NCI-H2196 (cell line): ENCODE measurements around the gene TSPAN17.
"Not testable (repeated sequence)": the region's sequence is repeated elsewhere in the genome, so short reads cannot be mapped to it uniquely, and the experiment has no call there.

ENCODE experiments used
- DNase-seq: peaks from one replicate; lab custom pipeline; 2025; ENCODE audit not compliant: unreplicated experiment; lab: John Stamatoyannopoulos, UW

The TSPAN17 gene

DNA sequence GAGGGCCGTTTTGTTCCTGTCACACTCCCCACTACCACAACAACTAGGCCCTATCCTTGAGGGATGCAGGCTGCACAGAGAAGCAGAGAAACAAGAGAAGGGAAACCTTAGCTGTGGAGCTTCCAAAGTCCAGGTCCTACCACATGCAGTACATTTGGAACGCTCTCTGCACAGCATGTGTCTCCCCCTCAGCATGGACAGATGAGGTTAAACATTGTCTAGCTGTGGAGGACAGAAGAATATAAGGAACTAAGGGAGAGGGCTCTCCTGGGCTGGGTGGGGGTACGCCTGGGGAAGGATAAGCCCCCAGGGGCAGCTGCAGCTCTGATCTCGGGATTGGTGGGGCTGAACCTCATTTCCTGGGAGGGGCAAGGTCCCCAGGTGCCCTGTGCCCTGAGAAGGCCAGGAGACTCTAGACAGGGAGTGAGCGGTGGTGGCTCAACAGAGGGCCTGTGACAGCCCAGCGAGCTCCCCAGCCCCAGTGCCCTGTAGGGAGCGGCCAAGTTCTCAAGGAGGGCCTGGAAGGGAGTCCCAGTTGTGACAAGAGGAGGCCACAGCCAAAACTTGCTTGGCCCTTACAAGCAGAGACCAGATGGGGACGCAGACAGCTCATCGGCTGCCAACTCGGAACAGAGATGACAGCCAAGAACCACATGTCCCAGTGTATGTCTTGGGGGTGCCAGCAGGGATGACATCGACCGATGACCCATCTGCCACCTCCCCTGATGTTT is 30.1 kb downstream of the TSPAN17 start:
- no peak for DNase-seq

DNA sequence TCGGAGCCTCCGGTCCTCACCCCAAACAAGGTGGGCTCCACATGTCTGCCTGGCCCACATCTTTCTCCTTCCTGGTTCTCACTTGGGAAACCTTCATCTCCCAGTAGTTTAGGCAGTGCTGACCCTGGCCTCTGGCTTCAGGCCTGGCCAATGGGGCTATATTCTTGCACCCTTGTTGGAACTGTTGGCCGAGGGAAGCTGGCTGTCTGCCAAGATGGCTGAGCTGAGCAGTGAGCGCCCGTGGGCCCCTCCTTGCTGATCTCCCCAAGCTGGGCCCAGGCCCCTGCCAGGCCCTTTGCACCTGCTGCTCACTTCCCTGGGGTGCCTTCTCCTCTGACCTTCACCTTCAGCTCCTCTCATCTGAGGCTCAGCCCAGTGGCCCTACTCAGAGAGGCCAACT is 31.3 kb downstream of the TSPAN17 start:
- peak; percentile 21 for DNase-seq

DNA sequence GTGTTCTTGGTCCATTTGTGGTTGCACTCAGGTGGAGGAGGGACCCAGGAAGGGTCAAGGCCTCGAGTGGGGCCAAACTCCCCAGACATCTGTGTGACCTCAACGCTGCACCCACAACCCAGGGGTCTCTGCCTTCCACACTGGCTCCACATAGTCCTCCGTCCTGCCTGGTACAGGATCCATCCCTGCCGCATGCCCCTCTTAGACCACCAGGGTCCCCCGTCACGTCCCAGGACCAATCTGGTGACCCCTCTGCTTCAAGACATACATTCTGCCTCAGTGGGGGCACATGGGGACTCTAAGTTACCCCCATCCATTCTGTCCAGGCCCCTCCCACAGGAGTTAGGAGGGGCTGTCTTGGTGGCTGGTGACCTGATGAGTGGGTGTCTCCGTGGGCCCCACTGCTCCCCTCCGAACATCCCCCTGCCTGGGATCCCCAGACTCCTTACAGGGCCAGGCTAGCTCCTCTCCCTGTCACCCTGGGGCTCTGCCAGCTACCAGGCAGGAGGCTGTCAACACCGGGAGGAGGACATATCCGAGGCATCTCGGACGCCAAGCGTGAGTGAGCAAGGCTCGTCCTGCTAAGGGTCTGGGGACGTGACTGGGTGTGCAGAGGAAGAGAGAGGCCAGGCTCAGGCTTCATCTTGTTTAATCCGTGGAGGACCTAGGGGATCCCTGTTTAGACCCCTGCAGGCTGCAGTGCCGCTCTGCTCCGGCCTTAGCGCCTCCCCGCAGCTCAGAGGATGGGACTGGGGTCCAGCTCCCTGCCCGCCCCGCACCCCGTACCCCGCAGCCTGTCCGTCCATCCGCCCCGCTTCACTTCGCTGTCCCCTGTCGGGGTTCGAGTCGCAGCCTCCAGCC is 32.3 kb downstream of the TSPAN17 start:
- no peak for DNase-seq

DNA sequence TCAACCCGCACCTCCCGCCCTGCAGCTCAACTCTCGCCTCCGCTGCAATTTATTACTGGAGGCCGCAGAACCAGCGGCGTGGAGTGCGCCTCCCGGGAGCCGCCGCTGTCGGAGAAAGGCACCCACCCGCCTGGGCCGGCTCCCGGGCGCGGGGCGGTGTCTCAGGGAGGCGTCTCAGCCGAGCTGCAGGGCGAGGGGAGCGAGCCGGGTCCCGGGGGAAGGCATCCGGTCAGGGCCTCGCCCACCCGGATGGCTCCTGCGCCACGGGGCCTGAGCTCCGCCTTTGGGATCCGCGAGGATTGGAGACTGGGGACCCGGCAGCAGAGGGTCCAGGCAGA is 32.9 kb downstream of the TSPAN17 start:
- no peak for DNase-seq

DNA sequence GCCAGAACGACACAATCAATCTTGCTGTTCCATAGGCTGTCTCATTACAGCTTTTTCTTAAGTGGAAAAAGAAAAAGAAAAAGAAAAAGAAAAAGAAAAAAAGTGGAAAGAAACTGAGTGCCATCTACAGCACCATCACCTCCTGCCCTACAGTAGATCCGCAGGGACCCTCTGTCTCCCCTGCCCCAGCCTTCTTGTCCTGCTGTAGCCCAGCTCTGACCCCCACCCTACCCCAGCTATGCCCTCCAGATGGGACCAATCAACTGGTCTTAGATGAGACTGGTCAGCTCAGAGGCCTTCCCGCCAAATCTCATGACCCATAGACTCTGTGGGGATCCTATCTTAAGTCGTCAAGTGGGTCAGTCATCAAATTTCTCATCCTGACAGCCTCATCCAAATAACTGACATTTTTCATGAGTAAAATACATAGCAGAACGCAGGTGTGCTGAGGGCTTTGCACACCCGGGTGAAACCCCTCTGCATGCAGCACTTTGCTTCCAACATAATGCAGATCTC is 34.8 kb downstream of the TSPAN17 start:
- no peak for DNase-seq

DNA sequence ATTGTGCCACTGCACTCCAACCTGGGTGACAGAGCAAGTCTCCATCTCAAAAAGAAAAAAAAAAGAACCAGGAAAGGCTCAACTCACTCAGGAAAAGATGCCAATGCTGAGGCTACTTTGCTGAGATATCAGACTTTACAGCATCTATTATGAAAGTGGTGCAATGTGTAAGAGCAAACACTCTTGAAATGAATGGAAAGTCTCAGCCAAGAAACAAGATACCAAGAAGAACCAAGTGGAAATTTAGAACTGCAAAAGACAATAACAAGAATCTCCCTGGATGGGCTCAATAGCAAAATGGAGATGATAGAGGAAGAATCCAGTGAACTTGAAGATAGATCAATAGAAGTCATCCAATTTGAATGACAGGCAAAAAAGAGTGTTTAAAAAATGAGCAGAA is 37.7 kb downstream of the TSPAN17 start:
- no peak for DNase-seq

DNA sequence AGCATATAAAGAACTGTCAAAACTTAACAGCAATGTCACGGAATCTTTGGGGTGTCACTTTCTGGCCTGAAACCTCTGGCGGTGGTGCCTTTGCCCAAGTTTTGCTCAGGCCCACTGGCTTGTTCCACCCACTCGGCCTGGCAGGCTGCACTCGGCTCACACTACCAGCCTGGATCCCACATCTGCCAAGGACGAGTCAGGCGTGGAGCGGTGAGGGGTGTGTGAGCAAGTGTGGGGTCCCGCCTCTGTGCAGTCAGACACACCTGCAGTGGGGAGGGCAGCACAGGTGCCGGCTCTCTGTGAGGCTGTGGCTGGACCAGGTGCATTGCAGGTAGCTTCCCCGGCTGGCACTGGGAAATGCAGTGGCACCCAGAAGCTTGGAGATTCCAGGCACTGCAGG is 40.0 kb downstream of the TSPAN17 start:
- no peak for DNase-seq

DNA sequence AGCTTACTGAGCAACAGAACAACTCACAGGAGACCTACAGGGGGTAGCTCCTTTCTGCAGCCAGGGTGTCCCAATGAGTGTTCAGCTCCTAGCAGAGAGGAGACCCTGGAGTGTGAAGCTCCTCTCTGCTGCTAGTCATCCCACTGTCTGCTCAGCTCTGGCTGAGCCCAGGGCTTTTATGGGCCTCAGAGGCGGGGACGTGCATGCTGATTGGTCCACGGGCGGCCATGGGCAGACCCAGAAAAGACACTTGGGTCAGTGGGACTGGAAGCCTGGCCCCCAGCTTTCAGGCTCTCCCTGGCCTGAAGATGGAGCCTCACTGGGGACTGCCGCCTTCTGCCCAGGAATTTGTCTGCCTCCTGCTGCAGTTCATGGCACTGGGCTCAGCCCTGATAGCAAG is 40.6 kb downstream of the TSPAN17 start:
- no peak for DNase-seq

DNA sequence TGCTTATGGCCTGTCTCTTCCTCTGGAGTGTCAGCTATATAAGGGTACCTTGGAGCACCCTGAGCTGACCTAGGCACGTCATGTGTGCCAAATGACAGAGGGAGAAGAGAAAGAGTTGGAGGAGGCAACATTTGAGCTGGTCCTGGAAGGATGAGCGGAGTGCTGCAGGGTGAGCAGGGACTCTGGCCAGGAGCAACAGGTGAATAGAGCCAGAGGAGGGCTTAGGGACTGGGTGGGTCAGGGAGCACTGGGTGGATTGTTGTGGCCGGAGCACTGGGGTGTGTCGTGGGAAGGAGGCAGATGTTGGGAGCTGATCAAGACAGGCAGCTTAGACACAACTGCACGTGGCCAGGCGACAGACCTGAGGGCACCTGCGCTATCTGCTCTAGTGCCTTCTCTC is 43.6 kb downstream of the TSPAN17 start:
- no peak for DNase-seq

DNA sequence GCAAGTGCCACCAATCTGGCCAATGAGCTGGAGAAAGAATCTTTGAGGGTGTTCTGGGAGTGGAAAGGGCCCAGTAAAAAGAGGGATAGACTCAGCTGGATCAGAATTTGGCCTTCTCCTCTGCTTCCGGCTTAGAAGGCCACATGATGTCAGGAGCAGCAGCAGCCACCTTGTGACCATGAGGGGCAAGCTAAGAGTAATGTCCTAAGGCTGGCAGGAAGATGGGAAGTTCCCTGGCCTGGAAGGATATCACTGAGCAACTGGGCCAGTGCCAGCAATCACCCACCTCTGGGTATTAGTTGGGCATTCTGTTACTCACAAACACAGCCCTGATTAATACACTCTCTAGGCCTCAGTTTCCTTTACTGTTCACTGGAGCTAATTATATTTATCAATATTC is 44.2 kb downstream of the TSPAN17 start:
- DNase-seq = no peak

DNA sequence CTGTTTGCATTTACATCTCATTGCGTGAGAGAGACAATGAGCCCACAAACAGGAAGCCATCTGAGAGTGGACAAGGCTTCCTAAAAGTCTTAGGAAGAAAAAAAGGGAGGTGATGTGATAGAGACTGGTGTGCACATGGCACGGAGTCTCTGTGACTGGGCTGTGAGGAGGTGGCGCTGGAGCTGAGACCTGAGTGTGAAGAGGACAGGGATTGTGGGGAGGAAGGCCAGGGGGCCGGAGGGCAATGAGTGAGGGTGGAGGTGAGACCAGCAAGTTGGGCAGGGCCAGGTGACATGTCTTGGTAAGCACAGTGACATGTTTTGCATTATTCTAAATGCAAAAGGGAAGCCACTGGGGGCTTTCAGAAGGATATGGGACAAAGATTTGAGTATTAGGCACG is 45.0 kb downstream of the TSPAN17 start:
- DNase-seq = no peak

DNA sequence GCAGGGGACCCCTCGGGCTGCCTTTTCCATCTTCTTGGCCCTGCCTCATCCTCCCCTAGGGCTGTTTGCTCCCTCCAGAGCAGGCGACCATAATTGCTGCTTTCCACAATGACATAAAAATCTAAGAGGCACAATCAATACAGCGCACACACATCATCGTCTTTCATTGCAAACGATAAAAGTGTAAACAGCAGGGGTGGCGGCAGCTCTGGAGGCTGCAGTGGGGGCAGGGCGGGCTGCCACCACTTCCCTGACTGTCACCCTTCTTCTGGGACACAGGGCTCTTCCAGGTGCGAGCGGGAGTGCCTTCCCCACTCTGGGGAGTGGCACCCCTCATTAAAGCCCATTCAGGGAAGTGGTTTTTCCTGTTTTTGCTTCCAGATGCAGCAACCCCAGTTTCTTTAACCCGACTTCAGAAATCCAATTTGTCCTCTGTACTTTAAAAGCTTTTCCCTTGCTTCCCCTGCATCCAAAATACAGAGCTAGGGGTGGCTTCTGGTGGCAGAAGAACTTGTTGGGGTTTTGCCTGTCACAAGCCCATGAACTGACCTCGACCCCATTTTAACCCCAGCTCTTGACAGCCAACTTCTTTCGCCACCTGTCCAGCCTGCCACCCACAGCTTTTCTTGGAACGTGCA is 45.7 kb downstream of the TSPAN17 start:
- DNase-seq = no peak

DNA sequence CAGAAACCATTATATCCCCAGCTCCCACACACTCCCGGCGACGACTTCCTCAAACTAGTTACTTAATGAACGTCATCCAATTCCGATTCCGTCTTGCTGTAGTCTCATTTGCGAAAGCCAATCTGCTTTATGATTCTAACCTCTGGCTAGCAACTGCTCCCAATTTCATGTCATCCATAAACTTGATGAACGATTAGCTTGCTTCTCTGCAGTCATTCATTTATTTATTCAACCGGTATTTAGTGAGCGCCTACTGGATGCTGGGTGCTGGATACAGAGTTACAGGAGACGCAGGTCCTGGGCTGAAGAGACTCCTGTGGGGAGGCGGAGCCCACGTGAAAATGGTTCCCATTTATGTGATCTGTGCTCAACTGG is 46.2 kb downstream of the TSPAN17 start:
- DNase-seq = no peak

DNA sequence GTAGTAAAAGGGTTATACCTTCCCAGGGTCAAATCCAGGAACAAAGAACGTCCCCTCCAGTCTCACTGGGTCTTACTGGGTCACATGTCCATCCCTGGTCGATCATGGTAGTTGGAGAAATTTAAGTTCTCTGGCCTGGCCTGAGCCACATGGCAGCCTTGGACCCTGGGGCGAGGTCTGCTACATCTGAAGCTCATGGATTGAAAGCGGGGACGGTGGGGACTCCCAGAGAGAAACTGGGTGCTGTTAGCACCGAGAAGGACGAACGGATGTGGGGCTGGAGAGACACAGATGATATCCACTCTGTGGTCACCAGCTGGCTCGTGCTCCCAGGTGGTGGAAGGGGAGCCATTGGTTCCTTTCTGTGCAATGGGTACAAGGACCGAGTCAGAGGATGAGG is 46.9 kb downstream of the TSPAN17 start:
- DNase-seq = no peak

DNA sequence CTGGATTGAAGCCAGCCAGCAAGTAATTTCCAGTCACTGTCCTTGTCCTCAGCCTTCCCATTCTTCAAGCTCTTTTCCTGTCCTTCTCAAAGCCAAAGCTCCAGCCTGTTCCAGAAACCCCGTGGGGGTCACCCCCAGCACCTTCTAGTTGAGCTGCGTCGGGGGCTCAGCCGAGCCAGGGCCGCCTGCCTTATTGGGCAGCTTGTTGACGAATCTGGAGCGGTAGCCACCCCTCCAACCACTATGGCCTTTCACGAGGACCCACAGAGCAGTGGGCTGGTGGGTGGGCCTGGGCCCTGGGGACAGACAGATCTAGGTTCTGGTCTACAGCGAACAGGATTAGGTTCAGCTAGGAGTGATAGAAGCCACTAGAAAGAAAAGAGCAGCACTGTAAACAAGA is 47.3 kb downstream of the TSPAN17 start:
- no peak for DNase-seq

DNA sequence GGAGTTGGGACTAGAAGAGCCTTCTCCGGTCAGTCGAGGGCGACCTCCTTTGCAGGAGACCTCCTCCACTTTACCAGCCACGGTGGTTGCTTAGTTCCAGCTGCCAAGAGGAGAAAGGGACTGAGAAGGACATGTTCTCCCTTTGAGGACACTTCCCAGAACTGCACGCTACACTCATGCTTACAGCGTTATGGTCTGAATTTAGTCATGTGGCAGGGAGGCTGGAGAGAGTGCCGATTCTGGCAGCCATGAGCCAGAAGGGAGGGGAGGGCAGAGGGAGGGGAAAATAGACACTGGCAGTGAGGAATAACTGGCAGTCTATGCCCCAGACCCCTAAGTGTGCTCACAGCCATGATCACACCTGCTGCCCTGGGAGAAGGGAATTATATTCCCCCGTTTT is 47.8 kb downstream of the TSPAN17 start:
- DNase-seq = no peak

DNA sequence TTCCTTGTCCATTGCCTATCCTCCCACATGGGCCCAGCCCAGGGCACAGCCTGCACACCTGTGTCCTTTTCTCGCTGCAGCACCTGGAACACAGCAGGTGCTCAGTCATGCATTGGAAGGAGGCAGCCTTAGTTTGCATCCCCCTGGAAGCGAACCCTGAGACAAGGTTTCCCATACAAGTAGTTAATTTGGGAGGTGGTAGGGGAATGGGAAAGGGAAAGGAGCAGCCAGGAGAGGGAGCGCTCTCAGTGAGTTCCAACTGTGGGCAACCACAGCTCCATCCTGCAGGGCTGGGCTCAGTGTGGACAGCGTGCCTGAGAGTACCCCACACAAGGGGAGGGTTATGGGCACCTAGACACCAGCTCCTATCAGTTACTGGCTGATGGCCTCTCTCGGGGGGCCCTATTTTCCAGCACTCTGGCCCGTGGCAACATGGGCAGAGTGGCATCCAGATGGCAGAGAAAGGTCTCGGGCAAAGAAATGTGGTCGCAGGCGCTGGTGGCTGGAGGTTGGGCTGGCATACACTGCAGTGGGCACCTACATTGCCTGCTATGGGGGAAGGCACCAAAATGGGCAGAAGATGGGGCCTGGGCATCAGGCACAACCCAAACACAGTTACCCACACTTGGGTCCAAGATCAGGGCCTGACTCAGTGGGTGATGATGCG is 50.1 kb downstream of the TSPAN17 start:
- no peak for DNase-seq

DNA sequence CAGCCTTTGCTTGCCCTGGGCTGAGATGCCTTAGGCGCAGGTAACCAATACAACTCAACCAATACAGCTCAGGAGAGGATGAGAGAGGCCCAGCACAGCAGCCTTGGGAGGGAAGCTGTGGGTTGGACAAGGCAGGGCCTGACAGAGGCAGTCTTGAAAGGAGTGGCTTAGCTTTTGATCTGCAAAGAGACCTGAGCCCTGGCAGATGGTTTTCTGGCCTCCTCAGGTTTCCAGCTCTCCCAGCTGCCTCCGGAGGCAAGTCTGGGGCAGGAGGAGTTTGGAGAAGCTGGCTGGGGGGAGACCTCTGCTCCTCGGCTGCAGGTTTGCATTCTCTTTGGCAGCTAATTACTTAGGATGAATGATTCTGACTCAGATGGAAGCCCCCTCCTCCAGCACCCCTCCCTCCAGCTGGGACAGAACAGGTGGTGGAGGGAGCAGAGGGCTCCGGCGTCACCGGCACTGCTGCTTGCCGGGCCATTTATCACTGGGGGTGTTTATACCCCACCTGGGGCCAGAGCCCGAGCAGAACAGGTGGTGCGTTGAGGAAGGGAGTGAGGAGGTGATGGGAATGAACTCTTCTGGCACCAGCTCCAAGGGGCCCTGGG is 50.8 kb downstream of the TSPAN17 start:
- DNase-seq = peak; percentile 65

DNA sequence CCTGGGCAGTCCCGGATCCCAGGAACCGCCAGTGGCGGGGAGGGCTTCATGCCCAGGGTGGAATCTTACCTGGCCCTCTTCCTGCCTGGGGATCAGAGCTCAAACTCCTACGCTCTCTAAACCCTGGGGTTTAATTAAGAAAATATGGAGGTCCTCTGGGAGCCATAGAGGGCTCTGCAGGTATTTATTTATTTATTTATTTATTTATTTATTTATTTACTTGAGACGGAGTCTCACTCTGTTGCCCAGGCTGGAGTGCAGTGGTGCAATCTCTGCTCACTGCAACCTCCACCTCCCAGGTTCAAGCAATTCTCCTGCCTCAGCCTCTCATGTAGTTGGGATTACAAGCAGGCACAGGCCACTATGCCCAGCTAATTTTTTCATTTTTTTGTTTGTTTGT is 52.2 kb downstream of the TSPAN17 start:
- DNase-seq = not testable (repeated sequence)

DNA sequence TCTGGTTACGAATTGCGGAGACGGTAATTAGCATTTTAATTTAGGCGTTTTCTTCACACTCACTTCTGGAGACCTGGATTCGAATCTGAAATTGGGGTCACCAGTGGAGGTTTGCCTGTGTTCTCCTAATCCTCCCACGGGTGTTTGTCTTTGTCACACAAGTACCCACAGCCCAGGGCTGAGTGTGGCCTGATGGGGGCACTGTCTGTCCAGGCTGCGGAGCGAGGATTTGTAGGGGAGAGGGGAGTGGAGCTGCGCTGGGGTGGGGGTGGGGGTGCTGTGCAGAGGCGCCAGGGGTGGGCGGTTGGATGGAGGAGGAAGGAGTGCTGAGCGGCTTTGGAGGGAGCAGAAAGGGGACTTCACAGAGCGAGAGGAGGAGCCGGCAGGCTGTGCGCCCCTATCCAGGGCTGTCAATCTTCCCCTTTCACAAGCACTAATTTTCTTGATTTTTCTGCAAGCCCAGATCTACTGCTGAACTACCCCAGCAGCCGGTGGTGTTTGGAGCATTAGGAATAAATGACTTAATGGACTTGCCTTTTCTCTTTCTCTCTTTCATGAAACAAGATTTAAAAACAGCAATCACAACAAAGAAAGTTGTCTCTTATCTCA is 53.1 kb downstream of the TSPAN17 start:
- no peak for DNase-seq
